Mucosa of rectum (tissue), 2 donors: ENCODE measurements around the gene TTC31.
A peak's percentile ranks its signal among the peaks of the same experiment; 100 is the strongest.

Experiments
- H3K27ac ChIP-seq, 2 donors: one replicate each; pipeline ENCODE4 v1.7.0; 2013; ENCODE audit warnings: inconsistent platforms in 2 of 2, low read depth in 2 of 2, low read length in 2 of 2
- H3K27me3 ChIP-seq, 2 donors: one replicate each; pipeline ENCODE4 v1.7.0; 2013; ENCODE audit warnings: low read length in 2 of 2; ENCODE audit not compliant: control insufficient read depth in 2 of 2, insufficient read depth in 2 of 2
- H3K36me3 ChIP-seq, 2 donors: one replicate each; pipeline ENCODE4 v1.7.0; 2013; ENCODE audit warnings: low read length in 2 of 2; ENCODE audit not compliant: control insufficient read depth in 2 of 2, insufficient read depth in 2 of 2
- H3K4me1 ChIP-seq, 2 donors: one replicate each; pipeline ENCODE4 v1.7.0; 2013; ENCODE audit warnings: low read length in 2 of 2, mild to moderate bottlenecking in 1 of 2; ENCODE audit not compliant: control insufficient read depth in 2 of 2, insufficient read depth in 2 of 2
- H3K4me3 ChIP-seq, 2 donors: one replicate each; pipeline ENCODE4 v1.7.0; 2013; ENCODE audit warnings: low read length in 2 of 2
- H3K9ac ChIP-seq, 2 donors: one replicate each; pipeline ENCODE4 v1.7.0; 2013; ENCODE audit warnings: low read length in 2 of 2, low read depth in 1 of 2, mild to moderate bottlenecking in 1 of 2
- H3K9me3 ChIP-seq, 2 donors: one replicate each; pipeline ENCODE4 v1.7.0; 2013; ENCODE audit warnings: low read length in 2 of 2; ENCODE audit not compliant: control insufficient read depth in 2 of 2
- donor health status: healthy.
- donor health status: Normal muscosa, but diverticular disease.

TTC31 gene

DNA sequence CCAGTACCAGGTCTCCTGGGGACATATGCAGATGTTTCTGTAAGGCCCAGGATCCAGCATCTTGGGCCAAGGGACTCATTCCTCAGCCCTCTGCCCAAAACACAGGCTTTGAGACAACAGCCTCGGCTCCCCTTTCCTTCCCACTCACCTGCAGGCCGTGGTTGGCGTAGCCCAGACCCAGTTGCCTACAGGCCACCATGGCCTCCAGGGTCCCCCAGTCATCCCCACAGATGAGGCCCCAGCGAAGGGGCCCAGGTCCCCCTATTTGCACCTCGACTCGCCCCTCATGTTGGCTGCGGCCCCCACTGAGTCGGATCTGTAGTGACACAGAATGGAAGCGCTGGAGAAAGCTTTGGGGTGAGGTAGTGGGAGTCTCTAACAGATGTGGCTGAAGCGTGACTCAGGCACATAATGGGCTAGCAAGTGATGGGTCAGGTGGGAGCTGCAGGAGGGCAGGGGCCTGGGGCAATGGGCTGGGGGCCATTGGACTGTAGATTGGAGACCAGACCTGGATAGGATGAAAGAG lies 52.6 kb downstream of the TTC31 start:
- H3K27me3 ChIP-seq, result no peaks in the 10 kb centered on the region
- no peaks in the 10 kb centered on the region for H3K9me3 ChIP-seq
- peaks cover 8 to 12% of the 10 kb centered on the region in 2 donors for H3K4me1 ChIP-seq
- H3K27ac ChIP-seq, result no peak overlapping the region
- no peak overlapping the region for H3K4me3 ChIP-seq
- peaks cover 6 to 10% of the 10 kb centered on the region in 2 donors for H3K36me3 ChIP-seq
- no peak overlapping the region for H3K9ac ChIP-seq

- H3K4me1 ChIP-seq, result peaks cover under 1 to 3% of the 10 kb centered on the region in 2 donors
- peaks cover 6 to 10% of the 10 kb centered on the region in 2 donors for H3K36me3 ChIP-seq
- no peaks in the 10 kb centered on the region for H3K9me3 ChIP-seq
- H3K4me3 ChIP-seq, result no peak overlapping the region
- no peak overlapping the region for H3K27ac ChIP-seq
- H3K27me3 ChIP-seq, result no peaks in the 10 kb centered on the region
- no peak overlapping the region for H3K9ac ChIP-seq
Measured at GRCh38 chr2:74536166-74536950, 53.5 kb downstream of the TTC31 start.

GRCh38 chr2:74537140-74537539 lies 54.3 kb downstream of the TTC31 start:
- no peaks in the 10 kb centered on the region for H3K4me1 ChIP-seq
- no peak overlapping the region for H3K9ac ChIP-seq
- H3K36me3 ChIP-seq, result peaks cover 6 to 10% of the 10 kb centered on the region in 2 donors
- no peaks in the 10 kb centered on the region for H3K27me3 ChIP-seq
- H3K4me3 ChIP-seq, result no peak overlapping the region
- no peak overlapping the region for H3K27ac ChIP-seq
- no peaks in the 10 kb centered on the region for H3K9me3 ChIP-seq

GRCh38 chr2:74538881-74539339 lies 56.0 kb downstream of the TTC31 start:
- Histone ChIP-seq H3K4me3 (no peak overlapping the region), H3K4me1 (no peaks in the 10 kb centered on the region), H3K9ac (no peak overlapping the region), H3K9me3 (no peaks in the 10 kb centered on the region), H3K36me3 (no peaks in the 10 kb centered on the region), H3K27ac (no peak overlapping the region), H3K27me3 (no peaks in the 10 kb centered on the region)

GRCh38 chr2:74540291-74540690 lies 57.4 kb downstream of the TTC31 start:
- Histone ChIP-seq H3K27me3 (no peaks in the 10 kb centered on the region), H3K9ac (no peak overlapping the region), H3K4me3 (no peak overlapping the region), H3K36me3 (no peaks in the 10 kb centered on the region), H3K4me1 (no peaks in the 10 kb centered on the region), H3K9me3 (no peaks in the 10 kb centered on the region), H3K27ac (peak overlapping the region in 1 of 2 donors; percentile 20)

- no peak overlapping the region for H3K4me3 ChIP-seq
- H3K27me3 ChIP-seq, result no peaks in the 10 kb centered on the region
- no peak overlapping the region for H3K9ac ChIP-seq
- no peaks in the 10 kb centered on the region for H3K9me3 ChIP-seq
- no peak overlapping the region for H3K27ac ChIP-seq
- no peaks in the 10 kb centered on the region for H3K36me3 ChIP-seq
- no peaks in the 10 kb centered on the region for H3K4me1 ChIP-seq
Measured at GRCh38 chr2:74542978-74543377, 60.1 kb downstream of the TTC31 start.
